A549 (cell line): Measurements from ENCODE around the gene RNF167. TPM values are rescaled to one million over a fixed set of nuclear protein-coding genes. Genes with fewer than 3 reads are reported as not detected.

Experiments used
- ATAC-seq, 2 experiments: fragments of 200-7000 bp in 1 of 2; fragments of >200 bp in 1 of 2; cut with Nextera tagmentation in 1 of 2; cut with Tn5 transposase in 1 of 2; 3 replicates each; pipeline versions ENCODE4 v1.8.0 to v1.9.1; 2018 to 2020; ENCODE audit warnings: mild to moderate bottlenecking in 1 of 2, moderate library complexity in 1 of 2
- CTCF ChIA-PET: fragments of 300-600 bp; sonication (Branson Sonifier 250); formaldehyde crosslinking; extraction: SDS; loops from one replicate; lab custom pipeline; 2021; ENCODE audit warnings: antibody characterized with exemption, inconsistent platforms; lab: Yijun Ruan, JAX
- POLR2A ChIA-PET: fragments of 350-600 bp; formaldehyde crosslinking; extraction: SDS; loops from one replicate; lab custom pipeline; 2021; ENCODE audit warnings: antibody characterized with exemption, inconsistent platforms; lab: Yijun Ruan, JAX
- DNase-seq, 2 experiments: peaks; one replicate each; pipeline versions ENCODE4 v3.0.0 to v3.0.0-alpha.2; 2011 to 2016; ENCODE audit warnings: low read depth in 1 of 2, low spot score in 1 of 2
- FAIRE-seq: peaks from 2 replicates; lab custom pipeline; 2011; peaks lifted over from hg19 to GRCh38; lab: Jason Lieb, UNC
- H3K27ac ChIP-seq, 2 experiments: fragments of >200 bp; sonication (Bioruptor Twin); formaldehyde crosslinking; 3 replicates each; pipeline ENCODE4 v1.5.1; 2016 to 2017
- H3K4me1 ChIP-seq: fragments of >200 bp; sonication (Bioruptor Twin); formaldehyde crosslinking; 3 replicates; pipeline ENCODE4 v1.6.1; 2016
- H3K4me2 ChIP-seq: fragments of >200 bp; sonication (Bioruptor Twin); formaldehyde crosslinking; 3 replicates; pipeline ENCODE4 v1.6.1; 2016
- H3K4me3 ChIP-seq: fragments of >200 bp; sonication (Bioruptor Twin); formaldehyde crosslinking; 3 replicates; pipeline ENCODE4 v1.5.1; 2016
- H3K9me3 ChIP-seq: fragments of >200 bp; sonication (Bioruptor Twin); formaldehyde crosslinking; 3 replicates; pipeline ENCODE4 v1.6.1; 2016
- CEBPB ChIP-seq, 2 experiments: fragments of >200 bp in 1 of 2; sonication (Bioruptor Twin) in 1 of 2; formaldehyde crosslinking in 1 of 2; IDR thresholded peaks; 2 replicates each; pipeline ENCODE4 v1.6.1; 2012 to 2016
- CHD2 ChIP-seq: fragments of 150-350 bp; IDR thresholded peaks from 2 replicates; pipeline ENCODE4 v1.6.1; 2014; ENCODE audit warnings: low read length; ENCODE audit not compliant: partially characterized antibody
- CHD4 ChIP-seq: fragments of 200-600 bp; sonication (generic); IDR thresholded peaks from 2 replicates; pipeline ENCODE4 v1.6.1; 2016; ENCODE audit warnings: antibody characterized with exemption, mild to moderate bottlenecking, borderline replicate concordance
- EHMT2 ChIP-seq: fragments of 200-600 bp; sonication (generic); IDR thresholded peaks from 2 replicates; pipeline ENCODE4 v1.6.1; 2016; ENCODE audit warnings: antibody characterized with exemption, low read depth, mild to moderate bottlenecking, moderate library complexity
- ELK1 ChIP-seq: fragments of 150-350 bp; IDR thresholded peaks from 2 replicates; pipeline ENCODE4 v1.6.1; 2014; ENCODE audit warnings: low read depth, mild to moderate bottlenecking, low read length
- FOSB ChIP-seq: fragments of 250-450 bp; sonication (Bioruptor Pico); IDR thresholded peaks from 2 replicates; pipeline ENCODE4 v1.5.0; 2020; ENCODE audit warnings: mild to moderate bottlenecking, moderate library complexity
- FOSL2 ChIP-seq, 2 experiments: fragments of 450-650 bp in 1 of 2; fragments of >200 bp in 1 of 2; sonication (Bioruptor Twin) in 1 of 2; formaldehyde crosslinking; IDR thresholded peaks; 2 replicates each; pipeline versions ENCODE4 v1.5.0 to v1.6.1; 2016 to 2020; ENCODE audit warnings: mild to moderate bottlenecking in 1 of 2, moderate library complexity in 1 of 2
- FOXS1 ChIP-seq: fragments of 250-450 bp; sonication (Bioruptor Pico); IDR thresholded peaks from 2 replicates; pipeline ENCODE4 v1.5.0; 2020; ENCODE audit warnings: mild to moderate bottlenecking, moderate library complexity
- HDAC2 ChIP-seq: fragments of 200-600 bp; sonication (generic); IDR thresholded peaks from 2 replicates; pipeline ENCODE4 v1.6.1; 2016
- HOXA7 ChIP-seq: fragments of 250-450 bp; sonication (Bioruptor Pico); IDR thresholded peaks from 2 replicates; pipeline ENCODE4 v1.5.0; 2020; ENCODE audit warnings: mild to moderate bottlenecking, moderate library complexity
- JUN ChIP-seq, 2 experiments: fragments of >200 bp; sonication (Bioruptor Twin); formaldehyde crosslinking; IDR thresholded peaks; 2 replicates in 1 of 2; 3 replicates in 1 of 2; pipeline ENCODE4 v1.6.1; 2016 to 2017
- JUNB ChIP-seq: fragments of >200 bp; sonication (Bioruptor Twin); formaldehyde crosslinking; IDR thresholded peaks from 2 replicates; pipeline ENCODE4 v1.6.1; 2016
- KDM1A ChIP-seq: fragments of 200-600 bp; sonication (generic); IDR thresholded peaks from 2 replicates; pipeline ENCODE4 v1.6.1; 2016; ENCODE audit warnings: low read depth, mild to moderate bottlenecking
- KDM5A ChIP-seq: fragments of 200-600 bp; sonication (generic); IDR thresholded peaks from 2 replicates; pipeline ENCODE4 v1.6.1; 2016; ENCODE audit warnings: antibody characterized with exemption, mild to moderate bottlenecking
- MAFK ChIP-seq: fragments of 450-650 bp; IDR thresholded peaks from 2 replicates; pipeline ENCODE4 v1.6.1; 2014; ENCODE audit not compliant: partially characterized antibody
- MYC ChIP-seq: IDR thresholded peaks from 2 replicates; pipeline ENCODE4 v1.6.1; 2012; ENCODE audit warnings: mild to moderate bottlenecking, inconsistent platforms, low read length, improper control_type of control experiment, borderline replicate concordance
- NPAS2 ChIP-seq: fragments of 250-450 bp; sonication (Bioruptor Pico); IDR thresholded peaks from 2 replicates; pipeline ENCODE4 v1.8.0; 2022; ENCODE audit warnings: mild to moderate bottlenecking, moderate library complexity, borderline replicate concordance
- NR3C1 ChIP-seq: fragments of >200 bp; sonication (Bioruptor Twin); formaldehyde crosslinking; IDR thresholded peaks from 3 replicates; pipeline ENCODE4 v1.6.1; 2017
- PBX3 ChIP-seq: IDR thresholded peaks from 2 replicates; pipeline ENCODE4 v1.6.1; 2012
- PHF8 ChIP-seq: fragments of 200-600 bp; sonication (generic); IDR thresholded peaks from 2 replicates; pipeline ENCODE4 v1.6.1; 2016; ENCODE audit warnings: low read depth, mild to moderate bottlenecking, antibody characterized with exemption, moderate library complexity, borderline replicate concordance
- POLR2A ChIP-seq: IDR thresholded peaks from 2 replicates; pipeline ENCODE4 v1.6.1; 2012; ENCODE audit warnings: mild to moderate bottlenecking, low read length
- RAD21 ChIP-seq, 2 experiments: fragments of >200 bp in 1 of 2; sonication (Bioruptor Twin) in 1 of 2; formaldehyde crosslinking in 1 of 2; IDR thresholded peaks in 1 of 2; conservative IDR thresholded peaks in 1 of 2; 2 replicates in 1 of 2; 3 replicates in 1 of 2; pipeline ENCODE4 v1.6.1; 2012 to 2018; ENCODE audit warnings: inconsistent platforms in 1 of 2
- ZSCAN20 ChIP-seq: fragments of 250-450 bp; sonication (Bioruptor Pico); IDR thresholded peaks from 2 replicates; pipeline ENCODE4 v1.8.0; 2022; ENCODE audit warnings: mild to moderate bottlenecking, moderate library complexity
- WGBS: methylation state at CpG from one replicate; pipeline ENCODE4 v1.1.6; 2017; ENCODE audit errors: missing lambda C conversion rate; 5-methylcytosine and 5-hydroxymethylcytosine counted together
- polyA plus RNA-seq, 4 experiments: library from polyadenylated mRNA; depleted of rRNA in 3 of 4; stranded (reverse); fragments of >200 nt; fragmentation: RNase III in 1 of 4; extraction: RNeasy Plus Mini Kit Qiagen cat#74134 plus additional on column Dnase treatment in 1 of 4; gene quantifications; 2 replicates in 3 of 4; 3 replicates in 1 of 4; pipeline ENCODE4 v1.2.3, GENCODE V29; 2011 to 2017
- TF ChIP-seq, protein P1 (sequence below): fragments of 250-450 bp; sonication (Bioruptor Pico); IDR thresholded peaks from 2 replicates; pipeline ENCODE4 v1.5.0; 2021; ENCODE audit warnings: mild to moderate bottlenecking, moderate library complexity, borderline replicate concordance
- TF ChIP-seq, protein P2 (sequence below): fragments of >200 bp; sonication (Bioruptor Twin); formaldehyde crosslinking; IDR thresholded peaks from 3 replicates; pipeline ENCODE4 v1.5.1; 2016
- TF ChIP-seq, protein P3 (sequence below): fragments of >200 bp; sonication (Bioruptor Twin); formaldehyde crosslinking; IDR thresholded peaks from 3 replicates; pipeline ENCODE4 v1.6.1; 2016
- TF ChIP-seq, protein P4 (sequence below): fragments of 250-450 bp; sonication (Bioruptor Pico); IDR thresholded peaks from 2 replicates; pipeline ENCODE4 v1.5.0; 2020; ENCODE audit warnings: low read depth, mild to moderate bottlenecking, moderate library complexity

The RNF167 gene
- polyA plus RNA-seq, 2 of the 4 experiments (the other 2 are of a cell fraction): 86.4 to 98.7 TPM

DNA sequence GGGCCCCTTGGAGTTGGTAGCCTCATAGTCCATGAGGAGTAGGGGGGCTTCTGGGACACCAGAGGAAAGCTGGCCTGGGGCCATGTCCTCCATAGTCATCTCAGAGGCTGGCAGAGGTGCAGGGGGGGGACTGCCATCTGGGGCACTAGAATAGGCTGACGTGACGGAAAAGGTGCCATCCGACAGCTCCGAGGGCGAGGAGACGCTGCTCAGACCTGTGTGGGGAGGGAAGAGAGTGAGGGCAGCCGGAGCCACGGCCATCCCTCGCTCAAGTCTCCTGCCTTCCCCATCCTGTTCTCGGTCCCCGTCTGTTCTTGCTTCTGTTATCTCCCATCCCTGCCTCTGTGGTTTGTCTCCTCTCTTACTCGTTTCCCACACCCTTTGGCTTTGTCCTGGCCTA, 32.3 kb downstream of the RNF167 start:
- 94% methylated on average over 12 of the region's 12 CpGs for WGBS
- no peak overlapping the region for H3K27ac ChIP-seq
- FAIRE-seq (no peak), DNase-seq (no peak), ATAC-seq (no peak)
- H3K9me3 ChIP-seq: no peaks in the 10 kb centered on the region
- H3K4me2 ChIP-seq: no peak overlapping the region
- H3K4me3 ChIP-seq: no peak overlapping the region
- TF ChIP-seq FOSB (CRISPR knock-in tag) (no peak), ZSCAN20 (CRISPR knock-in tag) (no peak), MYC (no peak), NR3C1 (no peak), FOXS1 (CRISPR knock-in tag) (no peak), JUN (IDR thresholded peaks at IDR 0.05) (peak in 1 of 2 experiments; percentile 15; a peak in 1 of 5 replicates), HOXA7 (CRISPR knock-in tag) (no peak), MAFK (peak; percentile 37), ELK1 (no peak), CEBPB (IDR thresholded peaks at IDR 0.05) (no peak), EHMT2 (no peak), FOSL2 (IDR thresholded peaks at IDR 0.05) (no peak), FOSL2 (CRISPR knock-in tag; IDR thresholded peaks at IDR 0.05) (no peak)
- TF ChIP-seq, protein P1, sequence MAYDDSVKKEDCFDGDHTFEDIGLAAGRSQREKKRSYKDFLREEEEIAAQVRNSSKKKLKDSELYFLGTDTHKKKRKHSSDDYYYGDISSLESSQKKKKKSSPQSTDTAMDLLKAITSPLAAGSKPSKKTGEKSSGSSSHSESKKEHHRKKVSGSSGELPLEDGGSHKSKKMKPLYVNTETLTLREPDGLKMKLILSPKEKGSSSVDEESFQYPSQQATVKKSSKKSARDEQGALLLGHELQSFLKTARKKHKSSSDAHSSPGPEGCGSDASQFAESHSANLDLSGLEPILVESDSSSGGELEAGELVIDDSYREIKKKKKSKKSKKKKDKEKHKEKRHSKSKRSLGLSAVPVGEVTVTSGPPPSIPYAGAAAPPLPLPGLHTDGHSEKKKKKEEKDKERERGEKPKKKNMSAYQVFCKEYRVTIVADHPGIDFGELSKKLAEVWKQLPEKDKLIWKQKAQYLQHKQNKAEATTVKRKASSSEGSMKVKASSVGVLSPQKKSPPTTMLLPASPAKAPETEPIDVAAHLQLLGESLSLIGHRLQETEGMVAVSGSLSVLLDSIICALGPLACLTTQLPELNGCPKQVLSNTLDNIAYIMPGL (CRISPR knock-in tag): no peak
- TF ChIP-seq, protein P2, sequence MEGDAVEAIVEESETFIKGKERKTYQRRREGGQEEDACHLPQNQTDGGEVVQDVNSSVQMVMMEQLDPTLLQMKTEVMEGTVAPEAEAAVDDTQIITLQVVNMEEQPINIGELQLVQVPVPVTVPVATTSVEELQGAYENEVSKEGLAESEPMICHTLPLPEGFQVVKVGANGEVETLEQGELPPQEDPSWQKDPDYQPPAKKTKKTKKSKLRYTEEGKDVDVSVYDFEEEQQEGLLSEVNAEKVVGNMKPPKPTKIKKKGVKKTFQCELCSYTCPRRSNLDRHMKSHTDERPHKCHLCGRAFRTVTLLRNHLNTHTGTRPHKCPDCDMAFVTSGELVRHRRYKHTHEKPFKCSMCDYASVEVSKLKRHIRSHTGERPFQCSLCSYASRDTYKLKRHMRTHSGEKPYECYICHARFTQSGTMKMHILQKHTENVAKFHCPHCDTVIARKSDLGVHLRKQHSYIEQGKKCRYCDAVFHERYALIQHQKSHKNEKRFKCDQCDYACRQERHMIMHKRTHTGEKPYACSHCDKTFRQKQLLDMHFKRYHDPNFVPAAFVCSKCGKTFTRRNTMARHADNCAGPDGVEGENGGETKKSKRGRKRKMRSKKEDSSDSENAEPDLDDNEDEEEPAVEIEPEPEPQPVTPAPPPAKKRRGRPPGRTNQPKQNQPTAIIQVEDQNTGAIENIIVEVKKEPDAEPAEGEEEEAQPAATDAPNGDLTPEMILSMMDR: no peak
- TF ChIP-seq, protein P3, sequence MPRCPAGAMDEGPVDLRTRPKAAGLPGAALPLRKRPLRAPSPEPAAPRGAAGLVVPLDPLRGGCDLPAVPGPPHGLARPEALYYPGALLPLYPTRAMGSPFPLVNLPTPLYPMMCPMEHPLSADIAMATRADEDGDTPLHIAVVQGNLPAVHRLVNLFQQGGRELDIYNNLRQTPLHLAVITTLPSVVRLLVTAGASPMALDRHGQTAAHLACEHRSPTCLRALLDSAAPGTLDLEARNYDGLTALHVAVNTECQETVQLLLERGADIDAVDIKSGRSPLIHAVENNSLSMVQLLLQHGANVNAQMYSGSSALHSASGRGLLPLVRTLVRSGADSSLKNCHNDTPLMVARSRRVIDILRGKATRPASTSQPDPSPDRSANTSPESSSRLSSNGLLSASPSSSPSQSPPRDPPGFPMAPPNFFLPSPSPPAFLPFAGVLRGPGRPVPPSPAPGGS: no peak
- CTCF ChIA-PET: interaction anchor here (0.6 to 11.2 kb wide), 6 partner anchors 7 to 90 kb away, joined by 3 to 148 read pairs (median 19); partner anchors contain the start of gene CAMTA2
- H3K4me1 ChIP-seq: peaks cover 15% of the 10 kb centered on the region
- POLR2A ChIA-PET: no interaction called here

DNA sequence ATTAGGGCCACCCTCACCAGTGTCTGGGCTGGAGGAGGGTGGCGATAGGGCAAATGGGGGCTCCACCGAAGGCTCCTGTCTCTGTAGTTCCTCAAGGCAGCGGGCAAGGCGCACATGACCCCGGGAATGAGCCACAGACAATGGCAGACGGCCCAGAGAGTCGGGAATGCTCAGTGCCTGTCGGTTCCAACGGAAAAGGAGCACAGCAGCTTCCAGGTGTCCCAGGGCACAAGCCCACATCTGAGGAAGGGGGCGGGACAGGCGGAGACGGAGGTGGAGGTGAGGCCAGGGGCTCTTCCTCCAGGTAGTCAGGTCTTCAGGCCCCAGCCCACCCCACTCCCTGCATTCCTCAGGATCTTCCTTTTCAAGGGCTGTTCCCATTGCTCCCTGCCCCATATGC, 32.7 kb downstream of the RNF167 start:
- ATAC-seq (no peak), FAIRE-seq (no peak), DNase-seq (no peak)
- ChIA-PET CTCF (interaction anchor here (0.6 to 11.2 kb wide), 6 partner anchors 7 to 90 kb away, joined by 3 to 148 read pairs (median 19); partner anchors contain the start of gene CAMTA2), POLR2A (no interaction called here)
- WGBS: 96% methylated on average over 12 of the region's 12 CpGs
- H3K27ac ChIP-seq: no peak overlapping the region
- no peaks in the 10 kb centered on the region for H3K9me3 ChIP-seq
- H3K4me2 ChIP-seq: no peak overlapping the region
- peaks cover 15% of the 10 kb centered on the region for H3K4me1 ChIP-seq
- no peak overlapping the region for H3K4me3 ChIP-seq
- TF ChIP-seq ZSCAN20 (CRISPR knock-in tag) (no peak), KDM1A (no peak), FOXS1 (CRISPR knock-in tag) (no peak), POLR2A (no peak), FOSL2 (IDR thresholded peaks at IDR 0.05) (no peak), FOSL2 (CRISPR knock-in tag; IDR thresholded peaks at IDR 0.05) (no peak), CHD4 (no peak), PBX3 (no peak), RAD21 (conservative IDR thresholded peaks at IDR 0.05 in 1 of 2, IDR thresholded peaks at IDR 0.05 in 1 of 2) (no peak), HDAC2 (no peak), JUNB (no peak), KDM5A (no peak), NPAS2 (no peak), FOSB (CRISPR knock-in tag) (no peak), PHF8 (no peak), CHD2 (no peak)
- TF ChIP-seq, protein P4, sequence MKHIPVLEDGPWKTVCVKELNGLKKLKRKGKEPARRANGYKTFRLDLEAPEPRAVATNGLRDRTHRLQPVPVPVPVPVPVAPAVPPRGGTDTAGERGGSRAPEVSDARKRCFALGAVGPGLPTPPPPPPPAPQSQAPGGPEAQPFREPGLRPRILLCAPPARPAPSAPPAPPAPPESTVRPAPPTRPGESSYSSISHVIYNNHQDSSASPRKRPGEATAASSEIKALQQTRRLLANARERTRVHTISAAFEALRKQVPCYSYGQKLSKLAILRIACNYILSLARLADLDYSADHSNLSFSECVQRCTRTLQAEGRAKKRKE: no peak
- TF ChIP-seq, protein P1 (CRISPR knock-in tag): no peak
